Measurements from ENCODE around the gene ADAMTS2.

Gene ADAMTS2

DNA sequence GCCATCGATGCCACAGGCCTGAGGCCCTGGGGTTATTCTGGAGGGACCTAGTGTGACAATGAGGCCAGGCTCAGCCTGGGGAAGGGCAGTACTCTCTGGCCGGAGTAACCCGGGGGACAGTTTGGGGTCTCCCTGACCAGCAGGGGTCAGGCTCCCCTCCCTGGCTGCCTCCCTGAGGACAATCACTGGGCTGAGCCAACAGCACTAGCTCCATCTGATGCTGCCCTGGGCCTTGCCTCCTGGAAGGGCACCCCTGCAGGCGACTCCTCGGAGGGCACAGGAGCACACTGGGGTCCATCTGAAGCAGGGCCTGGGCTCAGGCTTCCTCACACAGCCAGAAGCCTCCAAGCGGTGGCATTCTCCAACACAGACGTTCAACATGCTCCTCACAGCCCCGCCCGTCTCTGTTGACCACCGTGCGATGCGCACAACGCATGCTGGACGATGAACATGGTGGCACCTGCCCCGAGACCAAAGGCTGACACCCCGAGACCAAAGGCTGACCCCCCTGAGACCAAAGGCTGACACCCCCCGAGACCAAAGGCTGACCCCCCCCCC is 68.3 kb downstream of the ADAMTS2 start:
- no peak for DNase-seq

DNA sequence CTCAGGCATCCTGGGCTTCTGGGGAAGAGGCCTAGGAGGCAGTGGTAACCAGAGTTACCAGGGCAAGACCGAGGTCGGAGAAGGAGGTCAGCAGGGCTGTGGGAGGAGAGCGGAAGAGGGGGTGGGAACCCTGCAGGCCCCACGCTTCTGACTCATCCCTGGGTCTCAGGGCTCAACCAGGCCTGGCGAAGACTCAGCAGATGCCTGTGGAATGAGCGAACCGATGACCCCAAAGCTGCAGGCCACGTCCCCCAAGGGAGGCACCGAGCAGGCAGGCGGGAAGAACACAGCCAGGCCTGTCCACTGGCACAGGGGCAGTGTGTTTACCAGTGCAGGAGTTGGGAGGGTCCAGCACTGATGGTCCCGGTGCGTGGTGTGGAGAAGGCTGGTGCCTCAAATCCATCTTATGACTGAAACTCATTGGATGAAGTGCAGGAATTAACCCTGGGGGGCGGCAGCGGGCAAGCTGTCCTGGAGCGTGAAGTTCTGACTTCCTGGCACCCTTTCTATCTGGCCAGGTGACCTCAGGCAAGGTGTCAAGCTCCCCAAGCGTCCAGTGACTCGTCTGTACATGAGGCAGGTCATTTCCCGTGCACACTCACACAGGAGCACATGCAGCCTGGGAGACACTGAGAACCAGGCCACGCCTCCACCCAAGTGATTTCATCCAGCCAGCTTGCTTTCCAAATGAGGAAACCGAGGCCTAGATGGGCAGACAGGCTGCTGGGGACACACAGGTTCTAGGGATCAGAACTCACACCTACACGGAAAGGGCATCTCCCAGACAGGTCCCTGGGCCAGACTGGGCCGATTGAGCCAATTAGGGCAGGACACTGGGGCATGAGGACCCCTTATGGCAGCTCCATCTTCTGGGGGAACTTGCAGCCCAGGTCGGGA is 69.1 kb downstream of the ADAMTS2 start:
- no peak for DNase-seq

DNA sequence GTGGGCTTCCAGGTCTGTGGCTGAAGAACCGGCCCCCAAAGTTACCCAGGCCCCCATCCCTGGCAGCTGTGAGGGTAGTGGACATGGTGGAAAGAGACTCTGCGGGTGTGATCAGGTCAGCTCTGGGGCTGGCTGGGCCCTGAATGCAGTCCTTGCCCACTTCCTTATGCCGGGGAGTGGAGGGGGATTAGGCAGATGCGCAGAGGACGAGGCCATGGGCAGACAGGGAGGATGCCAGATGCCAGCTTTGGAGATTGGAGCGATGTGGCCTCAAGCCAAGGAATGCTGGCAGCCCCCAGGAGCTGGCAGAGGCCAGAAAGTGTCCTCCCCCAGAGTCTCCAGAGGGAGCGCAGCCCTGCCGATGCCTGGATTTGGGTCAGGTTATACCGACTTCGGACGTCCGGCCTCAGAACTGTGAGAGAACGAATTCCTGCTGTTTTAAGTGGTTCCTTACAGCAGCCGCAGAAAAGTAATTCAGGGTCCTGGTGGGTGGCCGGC is 69.8 kb downstream of the ADAMTS2 start:
- DNase-seq = no peak

DNA sequence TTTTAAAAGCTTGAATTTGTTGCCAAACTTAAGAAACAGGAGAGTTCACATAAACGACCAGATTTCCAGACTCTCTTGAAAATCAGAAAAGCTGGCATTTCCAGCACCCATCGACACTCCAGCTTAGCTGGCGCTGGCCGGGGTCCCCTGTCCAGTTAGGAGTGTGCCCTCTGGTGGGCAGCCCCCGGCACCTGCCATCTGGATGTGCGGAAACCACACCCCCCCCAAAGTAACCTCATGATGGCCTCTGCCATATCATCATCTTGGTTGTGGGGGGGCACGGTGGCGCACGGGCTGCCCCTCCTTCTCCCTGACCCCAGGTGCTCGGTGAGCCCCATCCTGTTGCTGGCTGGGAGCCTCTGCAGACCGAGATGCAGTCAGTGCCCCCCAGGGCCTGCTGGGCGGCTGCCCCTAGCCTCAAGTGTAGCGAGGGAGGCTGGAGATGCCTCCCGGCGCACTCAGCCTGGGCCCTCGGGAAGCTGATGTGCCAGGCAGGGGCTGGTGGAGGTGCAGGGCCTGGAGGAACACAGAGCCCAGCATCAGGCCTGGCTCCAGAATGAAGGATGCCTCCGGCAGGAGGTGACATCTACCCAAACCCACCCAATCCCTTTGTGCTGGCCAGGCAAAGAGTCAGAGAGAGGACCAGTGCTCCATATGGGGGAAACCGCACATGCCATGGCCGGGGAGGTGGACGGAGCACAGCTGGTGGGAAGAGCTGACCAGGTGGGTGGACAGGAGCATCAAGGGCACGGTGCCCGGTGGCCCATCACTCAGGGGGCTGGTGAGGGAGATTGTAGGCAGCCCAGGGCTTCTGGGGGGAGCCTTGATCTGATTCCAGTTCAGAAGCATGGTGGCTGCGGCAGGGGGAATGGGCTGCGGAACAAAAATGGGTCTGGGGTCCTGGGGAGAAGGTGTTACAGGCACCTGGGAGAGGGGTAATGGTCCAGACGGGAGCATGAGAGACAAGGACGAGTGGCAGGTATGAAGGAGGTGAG is 70.6 kb downstream of the ADAMTS2 start:
- DNase-seq = no peak

DNA sequence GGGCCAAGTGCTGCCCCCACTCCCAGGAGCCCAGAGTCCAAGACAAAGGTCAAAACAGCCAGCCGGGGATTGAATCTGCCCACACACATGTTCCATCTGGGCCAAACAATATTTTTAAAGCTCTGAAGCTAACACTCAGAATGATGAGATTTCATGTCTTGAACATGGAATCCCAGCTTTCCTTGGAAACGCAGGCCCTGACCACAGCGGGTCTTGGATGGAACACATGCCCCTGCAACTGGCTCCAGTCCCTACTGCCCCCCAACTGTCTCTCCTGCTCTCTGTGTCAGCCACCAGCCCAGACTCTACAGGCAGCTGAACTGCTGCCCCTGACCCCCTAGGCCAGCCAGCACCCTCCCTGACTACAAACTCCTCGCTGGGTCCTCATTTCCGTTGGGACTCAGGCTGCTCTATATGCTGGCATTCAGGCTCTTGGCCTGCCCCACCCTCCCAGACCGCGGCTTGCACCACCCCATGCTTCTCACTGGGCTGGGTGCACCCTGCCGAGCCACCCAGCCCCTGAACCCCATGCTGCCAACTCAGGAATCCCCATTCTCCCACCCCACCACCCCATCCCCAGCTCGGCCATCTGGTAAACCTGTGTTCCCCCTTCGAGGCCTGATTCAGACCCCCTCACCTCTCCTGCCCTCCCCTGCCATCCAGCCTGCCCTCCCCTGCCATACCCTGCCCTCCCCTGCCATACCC is 71.7 kb downstream of the ADAMTS2 start:
- DNase-seq = no peak

DNA sequence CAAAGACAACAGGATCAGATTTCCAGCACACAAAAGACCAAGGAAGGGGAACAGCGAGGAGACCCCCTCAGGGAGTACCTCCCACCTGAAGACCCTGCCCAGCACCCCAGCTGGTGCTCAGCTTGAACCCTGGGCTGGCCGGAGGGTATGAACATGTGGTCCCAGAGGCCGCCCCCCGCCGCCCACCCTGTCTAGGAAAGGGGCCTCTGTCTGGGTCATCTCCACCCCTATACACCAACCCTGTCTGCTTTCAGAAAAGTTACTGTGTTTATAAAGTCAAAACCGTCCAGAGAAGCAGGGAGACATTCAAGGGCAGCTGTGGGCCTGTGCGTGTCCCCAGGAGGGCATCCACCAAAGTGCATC is 72.2 kb downstream of the ADAMTS2 start:
- no peak for DNase-seq

DNA sequence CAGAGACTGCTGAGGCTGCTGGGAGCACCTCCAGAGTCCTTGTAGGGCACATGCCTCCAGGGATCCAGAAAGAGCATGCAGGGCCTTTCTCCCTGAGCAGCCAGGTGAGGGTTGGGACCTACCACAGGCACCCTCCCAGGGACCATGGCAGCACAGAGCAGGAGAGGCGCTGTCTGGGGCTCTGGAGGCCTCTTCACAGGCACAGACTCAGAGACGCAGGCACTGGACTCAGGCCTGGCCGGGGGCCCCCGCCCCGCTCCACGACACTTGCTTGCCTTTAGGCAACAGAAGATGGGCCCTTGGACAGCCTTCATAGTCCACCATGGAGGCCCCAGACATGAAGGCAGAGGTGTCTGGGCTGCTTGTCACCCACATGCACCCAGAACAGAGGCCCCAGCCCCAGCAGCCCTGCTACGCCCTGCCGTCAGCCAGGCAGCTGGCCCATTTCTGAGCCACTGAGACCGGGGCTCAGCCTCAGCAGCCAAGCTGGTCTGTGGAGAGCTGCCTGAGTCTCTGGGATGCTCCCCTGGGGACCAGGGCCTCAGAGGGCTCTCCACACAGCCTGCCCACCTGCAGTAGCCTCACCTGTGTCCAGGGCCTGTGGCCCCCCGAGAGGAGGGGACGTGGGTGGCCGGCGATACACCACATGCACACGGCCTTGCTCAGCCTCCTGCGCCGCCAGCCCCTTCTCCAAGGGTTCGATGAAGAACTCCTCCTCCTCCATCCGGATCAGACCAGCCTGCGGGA is 72.8 kb downstream of the ADAMTS2 start:
- peak in 1 of 5 donors; percentile 4 for DNase-seq

DNA sequence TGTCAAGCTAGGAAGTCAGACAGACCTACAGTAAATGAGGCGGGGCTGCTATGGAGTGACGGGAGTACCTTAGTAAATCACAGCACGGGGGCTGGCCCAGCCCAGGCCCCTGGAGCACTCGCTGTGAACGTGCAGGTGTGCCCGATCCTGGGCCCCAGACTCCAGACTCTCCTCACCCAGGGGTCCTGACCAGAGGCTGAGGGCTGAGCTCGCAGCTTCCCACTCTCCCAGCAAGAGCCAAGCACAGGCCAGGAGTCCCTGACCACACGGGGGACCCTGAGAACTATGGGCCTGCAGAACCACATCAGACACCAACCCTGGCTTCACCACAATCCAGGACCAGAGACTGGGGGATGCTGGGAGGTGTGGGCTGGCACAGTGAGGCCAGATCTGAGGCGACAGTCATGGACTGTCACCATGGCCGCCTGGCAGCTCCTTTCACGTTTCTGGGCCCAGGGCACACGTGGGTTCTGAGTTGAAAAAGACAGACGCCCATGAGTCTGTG is 73.4 kb downstream of the ADAMTS2 start:
- no peak for DNase-seq

DNA sequence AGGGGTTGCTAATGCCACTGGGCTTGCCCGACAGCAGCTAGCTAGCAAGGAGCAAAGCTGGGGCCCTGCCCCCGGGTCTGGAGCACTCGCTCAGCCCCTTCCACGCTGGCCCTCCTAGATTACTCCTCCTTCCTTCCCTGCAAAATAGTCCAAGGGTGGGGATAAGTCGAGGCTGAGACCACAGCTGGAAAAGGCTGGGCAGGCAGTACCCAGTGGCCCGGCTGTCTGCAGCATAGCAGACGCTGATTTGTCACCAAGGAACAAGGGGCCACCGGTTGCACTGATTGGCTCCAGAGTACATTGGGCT is 73.9 kb downstream of the ADAMTS2 start:
- no peak for DNase-seq

DNA sequence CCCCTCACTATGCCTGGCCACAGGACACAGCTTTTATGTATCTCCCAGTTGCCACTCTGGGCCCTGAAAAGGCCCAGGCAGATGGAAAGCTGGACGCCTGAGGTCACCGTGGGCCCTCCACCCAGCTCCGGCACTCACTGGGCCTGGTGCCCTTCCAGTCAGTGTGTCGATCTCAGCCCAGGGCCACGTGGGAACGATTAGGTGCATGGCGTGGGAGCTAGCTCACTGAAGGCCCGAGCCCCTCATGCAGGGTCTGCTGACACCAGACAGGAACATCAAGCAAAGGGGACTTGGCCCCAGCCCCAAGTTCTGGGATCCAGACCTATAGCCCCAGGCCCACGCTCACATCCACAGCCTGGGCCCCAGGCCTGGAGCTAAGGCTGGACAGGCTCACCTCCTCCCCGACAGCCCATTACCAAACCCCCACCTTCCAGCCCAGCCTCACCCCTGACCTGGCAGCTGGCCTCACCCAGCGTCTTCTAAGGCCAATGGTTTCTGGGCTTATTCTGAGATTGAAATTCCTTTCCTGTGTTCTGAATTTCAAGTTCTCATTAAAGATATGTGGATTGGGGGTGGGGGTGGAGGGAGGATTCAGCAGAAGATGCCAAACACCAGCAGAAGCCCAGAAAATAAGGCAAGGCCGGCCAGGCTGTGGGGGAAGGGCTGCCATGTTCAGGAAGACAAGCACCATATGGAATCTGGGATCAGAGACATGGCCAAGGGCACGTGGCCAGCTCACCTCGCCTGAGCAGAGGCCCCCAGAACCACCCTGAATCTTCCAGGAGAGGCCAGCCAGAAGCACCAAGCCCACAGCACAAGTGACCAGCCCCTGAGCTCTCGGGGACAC is 74.5 kb downstream of the ADAMTS2 start:
- no peak for DNase-seq

DNA sequence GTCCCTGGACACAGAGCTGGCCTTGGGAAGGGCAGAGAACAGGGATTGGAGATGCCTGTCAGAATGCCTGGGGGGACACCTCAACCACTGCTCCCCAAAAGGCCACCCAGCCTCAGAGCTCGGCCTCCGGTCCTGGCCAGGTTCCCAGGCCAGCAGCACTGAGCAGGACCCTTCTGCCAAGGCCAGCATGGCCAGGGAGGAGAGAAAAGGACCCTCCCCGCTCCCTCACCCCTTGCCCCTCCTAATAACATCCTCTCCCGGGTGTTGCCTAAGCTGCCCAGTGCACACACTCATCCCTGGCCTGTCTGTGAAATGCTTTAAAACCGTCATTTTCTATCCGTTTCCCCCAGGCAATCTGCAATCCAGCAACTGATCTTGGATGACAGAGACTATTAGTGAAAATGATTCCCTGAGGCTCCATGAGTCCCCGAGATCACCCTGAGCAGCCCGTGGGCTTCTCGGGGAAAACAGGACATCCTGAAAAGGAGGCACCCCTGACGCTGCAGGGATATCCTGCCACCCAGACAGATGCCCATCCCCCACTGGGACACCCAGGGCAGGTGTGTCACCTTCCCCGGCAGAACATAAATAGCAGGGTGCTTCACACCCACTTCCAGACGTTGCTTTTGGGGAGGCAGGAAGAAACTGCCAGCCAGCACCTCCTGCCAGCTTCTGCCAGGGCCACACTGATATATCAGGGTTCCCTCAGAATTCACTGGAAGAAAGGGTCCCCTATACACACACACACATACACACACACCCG is 75.3 kb downstream of the ADAMTS2 start:
- DNase-seq = no peak

DNA sequence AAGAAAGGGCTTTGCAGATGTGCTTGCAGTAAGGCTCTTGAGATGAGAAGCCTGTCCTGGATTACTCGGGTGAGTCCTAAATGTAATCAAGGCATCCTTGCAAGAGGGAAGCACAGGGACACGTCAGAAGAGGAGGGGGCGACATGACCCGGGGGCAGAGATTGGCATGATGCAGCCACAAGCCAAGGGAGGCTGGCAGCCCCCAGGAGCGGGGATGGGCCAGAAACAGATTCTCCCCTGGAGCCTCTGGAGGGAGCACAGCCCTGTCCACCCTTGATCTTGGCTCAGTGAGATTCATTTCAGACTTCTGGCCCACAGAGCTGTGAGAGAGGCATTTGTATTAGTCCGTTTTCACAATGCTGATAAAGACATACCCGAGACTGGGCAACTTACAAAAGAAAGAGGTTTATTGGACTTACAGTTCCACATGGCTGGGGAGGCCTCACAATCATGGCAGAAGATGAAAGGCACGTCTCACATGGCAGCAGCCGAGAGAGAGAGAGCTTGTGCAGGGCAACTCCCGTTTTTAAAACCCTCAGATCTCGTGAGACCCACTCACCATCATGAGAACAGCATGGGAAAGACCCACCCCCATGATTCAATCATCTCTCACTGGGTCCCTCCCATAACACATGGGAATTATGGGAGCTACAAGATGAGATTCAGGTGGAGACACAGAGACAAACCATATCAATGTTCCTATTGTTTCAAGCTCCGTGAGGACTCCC is 76.1 kb downstream of the ADAMTS2 start:
- DNase-seq = no peak

DNA sequence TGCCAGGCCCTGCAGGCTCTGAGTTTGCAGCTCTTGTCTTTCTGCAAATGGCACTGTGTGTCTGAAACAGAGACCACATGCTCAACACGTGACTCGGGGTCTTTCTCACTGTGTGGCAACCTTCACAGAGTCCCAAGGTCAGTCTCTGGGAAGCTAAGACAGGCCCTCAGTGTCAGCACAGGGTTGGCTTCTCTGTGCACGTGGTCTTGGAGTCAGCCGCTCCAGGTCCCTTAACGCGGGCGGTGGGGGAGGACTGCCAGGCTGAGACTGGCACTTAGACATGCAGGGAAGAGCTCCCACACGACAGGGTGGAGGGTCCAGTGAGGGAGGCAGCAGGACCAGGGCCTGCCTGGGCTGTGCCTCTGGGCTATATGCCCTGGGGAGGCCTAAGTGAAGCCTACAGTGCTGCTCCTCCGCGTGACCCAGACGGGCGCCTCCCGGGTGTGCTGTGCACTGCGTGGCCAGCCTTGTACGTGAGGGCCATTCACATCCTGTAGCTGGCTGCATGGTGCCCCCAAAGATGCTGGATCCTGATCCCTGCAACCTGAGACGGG is 76.8 kb downstream of the ADAMTS2 start:
- DNase-seq = no peak

DNA sequence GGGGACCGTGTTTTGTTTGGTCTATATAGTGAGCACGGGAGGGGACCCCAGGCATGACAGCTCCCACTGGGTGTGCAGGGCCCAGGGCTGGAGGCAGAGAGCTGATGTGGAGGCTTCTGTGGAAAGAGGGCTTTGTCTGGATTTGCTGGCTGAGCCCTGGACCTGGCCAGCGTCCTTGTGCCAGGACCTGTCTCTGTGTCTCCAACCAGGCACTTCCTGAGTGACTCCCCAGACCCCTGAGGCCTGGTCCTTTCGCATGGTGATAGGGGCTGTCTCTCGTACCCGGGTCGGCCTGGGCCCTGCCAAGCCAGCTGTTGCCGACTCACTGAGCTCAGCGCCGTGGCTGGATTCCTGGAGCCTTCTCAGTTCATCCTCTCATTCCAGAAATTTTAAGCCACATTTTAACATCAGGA is 77.6 kb downstream of the ADAMTS2 start:
- DNase-seq = no peak

DNA sequence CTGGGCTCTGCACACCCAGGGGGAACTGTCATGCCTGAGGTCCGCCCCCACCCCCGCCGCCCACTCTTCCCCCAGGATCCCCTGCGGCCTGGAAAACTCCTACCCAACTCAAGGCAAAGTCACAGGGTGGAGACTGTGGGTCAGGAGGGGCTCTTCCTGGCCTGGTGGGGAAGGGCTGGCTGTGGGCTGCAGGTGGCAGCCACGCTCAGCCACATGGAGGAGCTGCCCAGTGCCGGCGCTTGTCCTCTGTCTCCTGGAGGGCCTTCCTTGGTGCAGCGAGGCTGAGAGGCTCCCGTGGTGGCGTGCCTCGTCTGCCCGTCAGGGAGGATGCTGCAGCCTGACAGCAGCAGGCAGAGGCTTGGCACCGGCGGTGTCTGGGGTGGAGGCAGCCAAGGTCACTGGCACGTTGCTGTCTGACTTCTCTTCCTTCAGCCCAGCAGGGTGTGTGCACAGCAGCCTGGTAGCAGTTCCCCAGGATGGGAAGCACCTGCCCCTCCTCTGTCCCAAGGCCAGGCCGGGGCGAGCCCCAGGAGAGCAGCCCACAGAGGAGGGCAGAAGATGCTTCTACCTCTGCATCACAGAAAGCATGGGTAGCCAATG is 78.1 kb downstream of the ADAMTS2 start:
- no peak for DNase-seq

DNA sequence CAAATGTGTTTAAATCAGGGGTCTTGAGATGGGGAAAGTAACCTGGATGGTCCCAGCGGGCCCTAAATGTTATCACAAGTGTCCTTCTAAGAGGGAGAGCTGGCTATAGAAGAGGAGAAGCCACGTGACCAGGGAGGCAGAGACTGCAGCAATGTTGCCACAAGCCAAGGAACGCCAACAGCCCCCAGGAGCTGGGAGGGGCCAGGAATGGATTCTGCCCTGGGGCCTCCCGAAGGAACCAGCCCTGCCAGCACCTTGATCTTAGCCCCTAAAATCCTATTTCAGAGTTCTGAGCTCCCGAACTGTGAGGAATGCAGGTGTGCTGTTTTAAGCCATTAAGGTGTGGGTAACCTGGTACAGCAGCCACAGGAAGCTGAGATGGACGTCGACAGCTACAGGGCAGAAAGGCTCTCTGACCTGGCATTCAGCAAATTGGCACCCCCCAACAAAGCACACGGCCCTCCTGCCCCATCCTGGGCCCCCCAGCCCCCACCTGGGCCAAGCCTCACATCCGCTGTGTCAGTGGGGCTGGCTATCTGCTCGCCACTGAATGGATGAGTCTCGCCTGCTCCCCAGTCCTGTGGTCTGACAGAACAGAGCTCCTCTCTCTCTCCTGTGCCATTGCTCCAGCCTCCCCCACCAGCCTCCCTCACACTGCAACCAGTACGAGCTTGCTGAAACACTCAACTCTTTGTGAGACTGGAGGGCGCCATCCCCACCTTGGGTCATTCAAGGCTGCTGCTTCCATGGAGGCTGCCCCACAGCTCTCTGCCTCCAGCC is 78.8 kb downstream of the ADAMTS2 start:
- peak in 1 of 5 donors; percentile 6 for DNase-seq

DNA sequence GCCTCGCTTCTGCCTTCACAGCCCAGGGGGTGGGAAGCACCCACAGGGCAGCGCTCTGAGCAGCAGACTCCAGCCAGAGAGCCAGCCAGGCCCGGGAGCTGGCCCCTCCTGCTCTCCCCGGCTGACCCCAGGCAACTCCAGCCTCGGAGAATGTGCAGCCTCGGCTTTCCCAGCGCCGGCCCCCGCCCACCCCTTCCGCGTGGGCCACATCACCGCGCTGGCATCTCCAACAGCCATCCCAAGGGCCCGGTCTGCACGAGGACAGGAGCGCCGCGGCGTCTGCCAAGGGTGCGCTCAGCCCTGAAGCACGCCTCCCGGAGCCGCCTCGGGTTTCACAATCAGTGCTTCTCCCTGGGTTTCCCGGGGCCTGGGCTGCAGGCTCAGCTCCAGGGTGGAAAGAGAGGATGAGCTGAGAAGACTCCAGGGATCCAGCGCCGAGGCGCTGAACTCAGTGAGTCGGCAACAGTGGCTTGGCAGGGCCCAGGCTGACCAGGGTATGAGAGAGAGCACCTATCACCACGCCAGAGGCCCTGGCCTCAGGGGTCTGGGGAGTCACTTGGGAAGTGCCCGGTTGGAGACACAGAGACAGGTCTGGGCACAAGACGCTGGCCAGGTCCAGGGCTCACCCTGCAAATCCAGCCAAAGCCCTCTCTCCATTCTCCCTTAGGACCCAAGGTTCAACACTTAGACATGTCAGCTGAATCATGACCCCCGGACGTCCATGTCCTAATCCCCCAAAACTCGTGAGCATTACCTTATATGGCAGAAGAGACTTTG is 79.6 kb downstream of the ADAMTS2 start:
- DNase-seq = no peak
